Muscle of back (tissue), 11 donors: Measurements from ENCODE around the gene ZXDC. TPM values are rescaled to one million over a fixed set of nuclear protein-coding genes. Genes with fewer than 3 reads are reported as not detected.

Source experiments
- DNase-seq, 3 donors: peaks; one replicate each; pipeline versions ENCODE4 v3.0.0 to v3.0.0-alpha.2; 2013
- polyA plus RNA-seq, 10 donors: library from polyadenylated mRNA; unstranded; fragments of 120-200 nt; gene quantifications; one replicate each; pipeline ENCODE4 v1.2.1, GENCODE V29; 2013; ENCODE audit not compliant: insufficient read length in 10 of 10

Gene ZXDC
- polyA plus RNA-seq, 10 donors, result 18.1 to 28.7 (median 23.8) TPM

DNA sequence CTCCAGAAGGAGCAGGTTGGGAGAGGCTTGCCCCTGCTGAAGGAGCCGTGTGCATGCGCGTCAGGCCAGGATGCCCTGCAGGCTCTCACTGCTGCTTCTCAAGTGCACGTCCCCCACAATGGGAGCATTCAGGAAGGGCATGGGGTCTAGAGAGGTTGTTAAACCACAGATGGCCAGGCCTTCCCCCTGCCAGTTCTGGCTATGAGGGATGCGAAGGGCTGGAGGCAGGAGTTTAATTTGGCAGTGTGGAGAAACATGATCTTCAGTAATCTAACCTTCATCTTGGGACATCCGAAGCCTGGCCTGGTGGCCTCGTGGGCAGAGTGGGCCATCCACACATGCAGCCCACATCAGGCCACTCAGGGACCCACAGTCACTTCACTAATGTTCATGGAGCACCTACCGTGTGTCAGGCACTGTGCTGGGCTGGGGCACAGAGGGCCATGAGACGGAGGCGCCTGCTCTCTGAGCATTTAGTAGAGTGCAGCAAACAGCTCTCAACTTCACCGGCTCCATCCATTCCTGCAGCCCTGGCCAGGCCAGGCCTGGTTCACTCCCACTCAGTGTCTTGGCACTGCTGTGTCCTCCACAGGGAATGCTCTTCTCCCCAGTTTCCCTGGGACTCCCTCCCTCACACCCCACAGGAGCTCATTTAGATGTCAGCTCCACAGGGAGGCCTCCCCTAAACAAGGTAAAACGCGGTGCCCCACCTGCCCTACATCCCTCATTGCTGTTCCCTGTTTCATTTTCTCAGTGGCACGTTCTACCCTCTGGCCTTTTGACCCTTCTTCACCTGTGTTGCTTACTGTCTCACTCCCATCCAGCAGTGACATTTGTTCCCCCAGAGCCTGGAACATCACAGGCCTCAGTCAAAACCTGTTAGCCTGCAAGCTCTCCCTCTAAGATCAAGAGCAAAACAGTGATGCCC lies 77.0 kb downstream of the ZXDC start:
- no peak for DNase-seq

DNA sequence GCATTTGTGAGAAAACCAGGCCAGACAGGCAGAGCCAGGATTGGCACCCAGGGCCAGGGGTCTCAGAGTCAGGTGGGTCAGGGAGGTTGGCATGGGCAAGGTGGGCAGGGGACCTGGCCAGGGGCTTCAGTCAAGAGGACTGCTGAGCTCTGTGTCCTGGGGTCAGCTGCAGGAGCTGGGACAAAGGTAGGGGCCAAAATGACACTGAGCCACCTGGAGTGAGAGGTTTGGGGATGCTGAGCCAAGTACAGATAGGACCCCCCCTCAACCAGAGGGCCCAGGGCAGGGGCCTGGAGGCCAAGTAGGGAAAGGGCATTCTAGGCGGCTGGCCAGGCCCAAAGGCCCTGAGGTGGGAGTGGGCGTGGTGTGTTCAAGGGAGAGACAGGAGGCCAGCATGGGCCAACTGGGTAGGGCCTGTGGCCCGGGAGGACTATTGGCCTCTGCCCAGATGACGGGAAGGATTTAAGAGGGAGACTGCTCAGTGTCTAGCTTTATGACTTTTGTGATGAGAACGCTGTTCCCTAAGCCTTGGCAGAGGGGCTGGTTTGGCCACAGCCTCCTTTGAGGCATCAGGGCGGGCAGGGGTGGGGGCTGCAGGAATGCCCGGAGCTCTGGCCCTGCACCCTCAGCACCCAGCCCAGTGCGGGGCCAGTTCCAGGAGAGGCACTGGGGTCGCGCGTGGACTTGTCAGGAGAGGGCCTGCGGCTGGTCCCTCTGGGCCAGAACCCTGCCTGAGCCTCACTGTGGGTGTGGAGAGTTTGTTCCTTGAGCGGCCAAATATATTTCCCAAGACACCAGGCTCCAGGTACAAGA lies 77.9 kb downstream of the ZXDC start:
- no peak for DNase-seq

DNA sequence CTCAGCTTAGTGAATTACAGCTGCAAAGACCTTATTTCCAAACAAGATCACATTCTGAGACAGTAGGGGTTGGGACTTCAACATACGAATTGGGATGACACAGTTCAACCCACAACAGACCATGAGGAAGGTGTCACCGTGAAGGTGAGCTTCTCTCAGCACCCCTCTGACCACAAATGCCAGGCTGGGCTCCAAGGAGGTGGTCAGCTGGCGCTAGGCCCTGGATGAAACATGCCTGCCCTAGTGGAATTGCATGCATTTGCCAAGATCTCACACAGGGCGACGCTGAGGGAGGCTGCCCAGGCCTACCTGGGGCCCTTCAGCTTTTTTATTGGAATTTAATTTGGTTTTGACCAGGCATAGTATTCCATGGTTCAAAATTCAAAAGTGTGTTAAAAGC lies 79.2 kb downstream of the ZXDC start:
- DNase-seq, result no peak

DNA sequence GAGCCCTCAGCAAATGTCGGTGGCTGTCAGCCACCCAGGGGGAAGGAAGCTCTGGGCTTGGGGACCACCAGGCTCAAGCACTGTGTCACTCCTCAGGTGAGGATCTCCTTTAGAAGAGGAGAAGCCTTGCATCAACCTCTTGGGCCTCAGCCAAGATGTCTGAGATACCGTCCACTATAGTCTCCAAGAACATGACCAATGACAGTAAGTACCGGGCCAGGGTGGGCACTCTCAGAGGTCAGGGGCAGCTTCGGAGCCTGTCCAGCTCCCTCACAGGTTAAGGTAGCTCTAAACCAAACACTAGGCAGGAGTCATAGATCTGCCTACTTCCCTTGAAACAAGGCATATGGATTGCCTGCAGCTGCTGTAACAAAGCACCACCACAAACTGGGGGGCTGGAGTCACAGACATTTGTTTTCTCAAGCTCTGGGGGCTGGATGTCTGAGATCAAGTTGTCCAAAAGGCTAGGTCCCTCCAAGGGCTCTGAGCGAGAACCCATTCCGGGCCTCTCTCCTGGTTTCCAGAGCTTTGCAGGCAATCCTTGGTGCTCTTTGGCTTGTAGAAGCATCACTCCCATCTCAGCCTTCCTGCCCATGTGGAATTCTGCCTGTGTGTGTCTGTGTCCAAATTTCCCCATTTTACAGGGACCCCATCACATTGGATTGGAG lies 79.7 kb downstream of the ZXDC start:
- no peak for DNase-seq

DNA sequence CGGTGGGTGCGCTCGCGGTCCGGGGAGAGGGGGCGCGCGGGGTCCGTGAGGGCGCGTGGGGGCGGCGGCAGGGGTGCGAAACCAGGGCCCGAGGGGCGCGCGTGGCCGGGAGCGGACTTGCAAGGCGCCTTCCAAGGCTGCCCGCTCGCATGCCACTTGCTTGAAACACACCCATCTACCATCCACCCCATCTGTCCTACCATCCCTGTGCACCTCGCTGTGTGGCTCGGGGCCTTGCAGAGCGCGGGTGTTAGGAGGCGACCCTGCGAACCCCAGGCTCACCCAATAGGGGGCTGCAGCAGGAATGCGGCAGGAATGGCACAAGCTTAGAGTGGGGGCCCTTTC lies 80.7 kb downstream of the ZXDC start:
- no peak for DNase-seq

DNA sequence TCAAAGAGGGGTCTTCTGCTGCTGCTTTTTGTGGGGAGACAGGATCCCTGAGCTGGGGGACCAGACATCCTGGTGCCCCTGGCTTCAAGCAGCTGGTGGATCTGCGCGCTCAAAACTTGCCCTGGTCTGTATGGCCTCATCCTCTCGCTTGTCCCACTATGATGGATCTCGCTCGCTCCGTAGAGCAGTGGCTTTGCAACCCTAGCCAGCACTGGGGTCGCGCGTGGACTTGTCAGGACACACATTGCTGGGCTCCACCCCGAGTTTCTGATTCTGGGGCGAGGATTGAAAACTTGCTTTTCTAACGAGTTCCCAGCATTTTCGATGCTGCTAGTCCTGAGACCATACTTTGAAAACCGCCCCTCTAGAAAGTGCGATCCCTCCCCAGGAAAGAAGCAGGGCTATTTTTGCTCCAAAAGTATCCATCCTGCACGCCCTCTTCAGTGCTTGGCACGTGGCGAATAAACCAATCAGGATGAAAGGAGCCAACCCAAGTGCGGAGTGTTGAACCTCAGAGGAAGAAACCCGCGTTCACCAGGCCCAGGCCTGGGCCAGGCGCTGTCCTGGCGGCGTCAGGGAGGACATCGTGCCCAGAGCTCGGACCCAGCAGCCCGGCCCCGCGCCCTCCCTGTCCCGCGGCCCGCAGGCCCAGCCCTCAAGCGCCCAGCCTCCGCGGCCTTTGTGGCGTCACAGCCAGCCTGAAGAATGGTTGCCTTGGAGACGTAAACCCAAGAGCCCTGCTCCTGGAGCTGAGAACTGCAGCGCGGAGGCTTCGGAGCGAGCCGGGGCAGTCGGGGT lies 81.3 kb downstream of the ZXDC start, which contains the start of gene CFAP100:
Gene CFAP100 (plus strand): TSS at position 731 of the 798 bp plus-strand sequence. CDS start 1,092 bp downstream, outside the sequence.
- peak; percentile 16 to 76 (median 49) for DNase-seq

DNA sequence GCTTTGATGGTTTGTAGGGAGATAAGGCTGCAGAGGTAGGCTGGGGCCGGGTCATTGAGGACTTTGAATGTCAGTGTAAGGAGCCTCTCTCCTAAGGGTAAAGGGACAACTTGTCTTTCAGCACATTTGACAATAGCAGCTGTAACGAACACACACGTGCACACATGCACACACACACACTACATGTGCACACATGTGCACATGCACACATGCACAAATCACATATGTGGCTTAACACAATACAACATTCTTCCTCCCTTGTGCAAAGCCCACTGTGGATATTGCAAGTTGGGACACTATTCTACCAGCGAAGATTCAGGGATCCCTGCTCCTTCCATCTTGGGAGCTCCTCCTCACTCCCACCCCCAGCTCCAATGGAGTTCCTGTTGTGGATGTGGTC lies 82.1 kb downstream of the ZXDC start:
- DNase-seq, result no peak

DNA sequence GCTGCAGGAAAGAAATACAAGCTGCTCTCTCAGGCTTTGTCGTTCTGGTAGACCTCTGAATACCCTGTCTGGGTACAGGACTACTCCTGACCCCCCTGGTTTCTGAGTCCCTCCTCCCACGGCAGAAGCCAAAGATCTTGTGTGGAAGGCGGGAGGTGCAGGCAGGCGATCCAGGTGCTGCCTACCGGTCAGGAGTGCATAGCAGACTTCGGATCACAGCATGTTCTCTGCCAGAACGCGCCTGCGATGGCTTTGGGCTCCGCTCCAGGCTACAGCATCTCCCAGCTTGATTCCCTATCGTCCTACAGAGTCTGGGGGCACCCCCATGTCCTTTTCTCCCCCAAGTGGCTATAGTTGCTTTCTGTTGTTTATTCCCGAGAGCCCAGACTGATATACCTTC lies 83.4 kb downstream of the ZXDC start:
- DNase-seq, result no peak

DNA sequence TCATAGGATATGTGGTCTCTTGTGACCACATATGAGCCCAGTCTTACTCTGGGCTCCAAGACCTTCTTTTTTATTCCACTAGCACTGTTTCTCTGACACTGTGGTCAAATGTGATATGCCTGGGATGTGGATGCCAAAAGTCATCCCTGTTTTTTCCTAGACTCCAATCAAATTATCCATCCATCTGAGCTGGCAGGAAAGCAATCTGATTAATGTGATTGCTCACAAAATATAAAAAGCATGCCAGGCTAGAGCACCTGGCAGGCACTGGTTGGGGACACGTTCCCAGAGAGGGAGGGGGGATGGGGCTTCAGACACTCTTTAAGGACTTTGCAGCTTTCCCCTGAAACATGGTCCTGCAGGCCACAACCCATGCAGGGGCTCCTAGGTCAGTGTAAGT lies 84.1 kb downstream of the ZXDC start:
- no peak for DNase-seq

DNA sequence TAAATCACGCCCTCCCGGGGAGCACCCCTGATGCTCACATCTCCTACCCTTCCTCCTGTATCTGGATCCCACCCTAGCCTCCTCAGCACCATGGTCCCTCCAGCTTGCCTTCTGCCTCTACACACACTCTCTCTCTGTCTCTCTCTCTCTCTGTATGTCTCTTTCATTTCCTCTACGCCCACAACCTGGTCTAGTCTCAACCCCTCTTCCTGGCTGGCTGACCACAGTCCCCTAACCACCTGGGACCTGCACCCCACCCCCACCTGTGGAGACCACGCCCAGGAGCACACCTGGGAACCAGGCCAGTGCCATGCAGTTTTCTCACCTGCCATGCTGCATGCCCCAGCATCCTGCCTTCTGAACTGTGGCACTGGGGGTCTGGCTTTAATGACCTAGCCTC lies 84.9 kb downstream of the ZXDC start:
- DNase-seq, result no peak

DNA sequence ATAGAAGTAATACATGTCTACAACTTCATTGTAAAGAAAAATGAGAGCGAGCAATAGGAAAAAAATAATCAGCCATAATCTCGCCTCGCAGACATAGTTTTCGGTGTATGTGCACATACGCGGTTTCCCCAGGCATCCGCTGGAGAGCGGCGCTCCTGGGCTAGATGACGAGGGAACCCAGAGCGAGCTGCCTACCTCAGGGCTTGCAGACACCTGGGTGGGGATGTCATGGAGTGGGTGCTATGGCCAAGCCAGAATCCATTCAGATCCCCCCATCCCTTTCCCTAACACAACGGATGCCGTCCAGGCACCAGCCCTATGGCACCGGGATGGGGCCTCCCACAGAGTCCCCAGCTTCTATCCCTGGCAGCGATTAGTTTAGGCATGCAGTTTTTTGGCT lies 85.5 kb downstream of the ZXDC start:
- DNase-seq, result no peak

DNA sequence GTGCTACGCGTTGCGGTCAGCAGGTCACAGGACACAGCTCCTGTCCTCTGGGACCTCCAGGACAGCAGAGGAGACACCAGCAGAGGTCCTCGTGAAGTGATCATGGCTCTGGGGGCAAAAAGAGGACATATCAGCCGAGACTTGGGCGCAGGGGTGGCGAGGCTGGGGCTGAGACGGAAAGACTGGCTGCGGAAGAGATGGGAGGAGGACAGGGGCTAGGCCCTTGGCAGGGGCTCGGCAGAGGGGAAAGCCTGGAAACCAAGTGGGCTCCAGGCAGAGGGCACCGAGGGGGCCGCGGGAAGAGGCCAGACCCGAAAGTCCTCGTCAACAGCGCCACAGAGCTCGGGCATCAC lies 85.9 kb downstream of the ZXDC start:
- DNase-seq, result no peak

DNA sequence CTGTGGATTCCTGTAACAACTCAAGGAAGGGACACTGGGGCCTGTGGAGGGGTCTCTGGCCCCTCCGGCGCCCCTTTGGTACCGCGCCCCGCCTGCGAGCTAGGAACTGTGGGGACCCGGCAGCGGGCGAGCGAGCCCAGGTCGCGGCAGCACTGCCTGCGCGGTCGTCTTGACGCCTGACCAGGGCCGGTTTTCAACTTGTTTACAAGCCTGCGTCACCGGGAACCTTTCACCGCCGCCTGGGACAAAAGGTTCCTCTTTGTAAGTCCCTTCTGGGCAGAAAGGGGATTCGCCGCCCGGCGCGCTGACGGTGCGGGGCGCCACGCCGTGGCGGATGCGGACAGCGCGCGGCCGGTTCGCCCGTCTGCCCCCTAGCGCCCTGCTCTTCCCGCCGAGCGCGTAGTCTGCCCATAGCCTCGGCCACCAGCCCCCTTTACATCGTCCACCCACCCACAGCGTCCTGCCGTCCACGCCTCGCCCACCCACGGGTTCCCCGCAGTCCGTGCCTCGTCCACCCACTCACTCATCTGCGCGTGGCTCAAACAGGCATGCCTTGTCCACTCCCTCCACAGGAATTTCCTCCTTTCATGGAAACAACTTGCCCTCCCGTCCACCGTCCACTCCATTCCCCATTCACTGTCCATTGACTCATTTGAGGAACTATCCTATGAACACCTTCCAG lies 86.4 kb downstream of the ZXDC start:
- DNase-seq, result peak; percentile 64 to 90 (median 86)

Other genes with a start within 250 kb of the ZXDC start
- gene KLF15, start 118.5 kb downstream of the ZXDC start, polyA plus RNA-seq, result 1 to 10 TPM in 5 of 10 donors, under 1 TPM in 5; 0.66 to 2.1 (median 1.1) TPM
- gene CFAP100, start 81.0 kb downstream of the ZXDC start, polyA plus RNA-seq, result under 1 TPM in 6 of 10 donors, not detected in 4; 0.17 to 0.74 (median 0.36) TPM
- gene UROC1, start 41.9 kb upstream of the ZXDC start, polyA plus RNA-seq, result under 1 TPM in 1 of 10 donors, not detected in 9; 0.07 TPM
- gene CHST13, start 48.3 kb upstream of the ZXDC start, polyA plus RNA-seq, result under 1 TPM in 8 of 10 donors, not detected in 2; 0.09 to 0.45 (median 0.21) TPM
- gene C3orf22, start 83.0 kb upstream of the ZXDC start, polyA plus RNA-seq, result under 1 TPM in 2 of 10 donors, not detected in 8; 0.08 to 0.35 TPM
- 10 to 100 TPM in 5 of 10 donors, 1 to 10 TPM in 5; 8.3 to 13.7 (median 9.8) TPM for gene TXNRD3, start 179.2 kb upstream of the ZXDC start, polyA plus RNA-seq
- 10 to 100 TPM in 1 of 10 donors, 1 to 10 TPM in 9; 5.3 to 13.7 (median 8.0) TPM for gene CHCHD6, start 228.3 kb upstream of the ZXDC start, polyA plus RNA-seq